ENCODE data around the gene PDE7B. TPM values are rescaled to one million over a fixed set of nuclear protein-coding genes. Genes with fewer than 3 reads are reported as not detected.
A peak's percentile ranks its signal among the peaks of the same experiment; 100 is the strongest.

Gene PDE7B
- total and polyA plus RNA-seq, 2 of the 4 experiments (the other 2 are of a cell fraction): 7.8 to 12.4 TPM

- H3K4me1 ChIP-seq (ENCODE audit: control insufficient read depth, insufficient read depth, low read length): peaks cover 5% of the 10 kb centered on the region
- H3K4me2 ChIP-seq (ENCODE audit: low read depth, low read length): no peak overlapping the region
- no peak overlapping the region for H2AFZ ChIP-seq (replicated peaks; ENCODE audit: low read length, poor library complexity)
- no peak overlapping the region for H2AK5ac ChIP-seq (ENCODE audit: low read depth, low read length)
- 0 out of 2 replicates have a peak, but pooled peaks cover 2% of the 10 kb centered on the region for H3K9me1 ChIP-seq (ENCODE audit: insufficient read depth, low read length)
- no CpG with 5 or more reads among the region's 4 CpGs for WGBS, 2 experiments (ENCODE audit: extremely low coverage in 2 of 2, insufficient read length in 1 of 2)
- POLR2A ChIA-PET (ENCODE audit: unreplicated experiment): no interaction called here
- no peak overlapping the region for H3K18ac ChIP-seq (ENCODE audit: low read depth, low read length)
- CTCF ChIA-PET: no interaction called here
- H4K91ac ChIP-seq (ENCODE audit: insufficient read depth, low read depth, low read length): no peak overlapping the region
- no peaks in the 10 kb centered on the region for H3K9me3 ChIP-seq (ENCODE audit: control insufficient read depth, insufficient read depth, low read length)
- in situ Hi-C loops (cut with MboI; ENCODE audit: low sequenced_read_pairs): no loop called here
- H3K4me3 ChIP-seq (ENCODE audit: insufficient read depth, low read depth, low read length): no peak overlapping the region
- no peak overlapping the region for H4K5ac ChIP-seq (ENCODE audit: low read depth, low read length)
- no peak for TF ChIP-seq RFX5 (IDR thresholded peaks at IDR 0.05; ENCODE audit: low read depth, low read length)
- no peak for TF ChIP-seq ELK1 (IDR thresholded peaks at IDR 0.05; ENCODE audit: borderline replicate concordance, low read depth, low read length)
- no peak for TF ChIP-seq NFE2L2 (IDR thresholded peaks at IDR 0.05; ENCODE audit: low read depth, low read length)
- no peak for TF ChIP-seq BHLHE40 (IDR thresholded peaks at IDR 0.05; ENCODE audit: low read depth, low read length)
- TF ChIP-seq CTCF (conservative IDR thresholded peaks at IDR 0.05; ENCODE audit: low read depth, low read length): no peak
- TF ChIP-seq RCOR1 (IDR thresholded peaks at IDR 0.05; ENCODE audit: insufficient replicate concordance, low read length): no peak
- TF ChIP-seq MAZ (IDR thresholded peaks at IDR 0.05; ENCODE audit: borderline replicate concordance, low read depth, low read length): no peak
- no peak for TF ChIP-seq MAFK (IDR thresholded peaks at IDR 0.05; ENCODE audit: low read depth, low read length)
- no peak for TF ChIP-seq POLR2A (IDR thresholded peaks at IDR 0.05; ENCODE audit: low read depth, low read length)
- no peak for TF ChIP-seq RAD21 (IDR thresholded peaks at IDR 0.05; ENCODE audit: low read length)
- TF ChIP-seq SMC3 (IDR thresholded peaks at IDR 0.05; ENCODE audit: low read depth, low read length): no peak
- no peak for TF ChIP-seq FOS (IDR thresholded peaks at IDR 0.05; ENCODE audit: low read depth, low read length)
- TF ChIP-seq USF2 (IDR thresholded peaks at IDR 0.05; ENCODE audit: low read depth, low read length): no peak
- TF ChIP-seq MXI1 (IDR thresholded peaks at IDR 0.05; ENCODE audit: borderline replicate concordance, low read depth, low read length): no peak
- no peak for TF ChIP-seq CEBPB (IDR thresholded peaks at IDR 0.05; ENCODE audit: low read depth, low read length)
- no peak overlapping the region for H3K9ac ChIP-seq (ENCODE audit: low read depth, low read length)
- peaks cover 14 to 29% of the 10 kb centered on the region in 2 experiments; a peak in 3 of 4 replicates for H3K79me1 ChIP-seq (ENCODE audit: low read depth in 1 of 2, low read length in 2 of 2)
- no peak overlapping the region for H3K14ac ChIP-seq (replicated peaks; ENCODE audit: low read depth, low read length)
- no peak overlapping the region for H2AK9ac ChIP-seq (replicated peaks; ENCODE audit: low read depth, low read length, poor library complexity)
- intact Hi-C loops (cut with micrococcal nuclease): no loop called here
- H3K56ac ChIP-seq (ENCODE audit: extremely low read depth, insufficient read depth, low read length): no peak overlapping the region
- H3K23ac ChIP-seq (ENCODE audit: low read depth, low read length): no peak overlapping the region
- ATAC-seq (ENCODE audit: low read depth) (no peak), DNase-seq (no peak)
- H2BK120ac ChIP-seq (ENCODE audit: low read depth, low read length): no peak overlapping the region
- H3K36me3 ChIP-seq (ENCODE audit: control insufficient read depth, insufficient read depth, low read length): no peaks in the 10 kb centered on the region; the same call in 1 of the 2 replicates
- no peak overlapping the region for H4K8ac ChIP-seq (ENCODE audit: low read depth in 2 of 2, low read length in 2 of 2)
- H3K27me3 ChIP-seq (ENCODE audit: control insufficient read depth, insufficient read depth, low read length): no peaks in the 10 kb centered on the region
- H4K20me1 ChIP-seq (ENCODE audit: insufficient read depth, low read length): no peaks in the 10 kb centered on the region
- H2BK20ac ChIP-seq (ENCODE audit: low read depth, low read length): no peak overlapping the region
- H2BK5ac ChIP-seq (ENCODE audit: low read depth, low read length, poor library complexity, severe bottlenecking): no peak overlapping the region
- no peak overlapping the region for H3K27ac ChIP-seq (ENCODE audit: insufficient read depth, low read length)
- no peak overlapping the region for H3K4ac ChIP-seq (ENCODE audit: low read depth, low read length)
- no TSS peak for BruUV-seq (replicated peaks)
- H2BK15ac ChIP-seq (ENCODE audit: low read depth, low read length): 0 out of 3 replicates have a peak overlapping the region, but pooled peaks have one; percentile 10
- dilution Hi-C loops (cut with HindIII; ENCODE audit: low sequenced_read_pairs, unreplicated experiment): no loop called here
Measured at GRCh38 chr6:135990855-135991464, 139.5 kb downstream of the PDE7B start.
